Thyroid gland (tissue), 4 donors: Measurements from ENCODE around the gene TFDP2. TPM values are rescaled to one million over a fixed set of nuclear protein-coding genes. Genes with fewer than 3 reads are reported as not detected.

ENCODE experiments used
- DNase-seq, 2 donors: peaks; one replicate each; pipeline ENCODE4 v3.0.0-alpha.2; 2019
- H3K27ac ChIP-seq, 3 donors: fragments of 200-600 bp; sonication (generic); 1 replicate in 2 of 3; 2 replicates in 1 of 3; pipeline ENCODE4 v1.5.1; 2016 to 2019; ENCODE audit warnings: mild to moderate bottlenecking in 1 of 3, moderate library complexity in 1 of 3
- H3K27me3 ChIP-seq: fragments of 200-600 bp; sonication (generic); one replicate; pipeline ENCODE4 v1.5.1; 2019
- H3K36me3 ChIP-seq, 2 donors: fragments of 200-600 bp; sonication (generic); one replicate each; pipeline ENCODE4 v1.5.1; 2016 to 2019
- H3K4me1 ChIP-seq, 2 donors: fragments of 200-600 bp; sonication (generic); one replicate each; pipeline ENCODE4 v1.5.1; 2017 to 2019
- H3K4me3 ChIP-seq, 3 donors: fragments of 200-600 bp; sonication (generic); replicated peaks in 1 of 3; 1 replicate in 2 of 3; 2 replicates in 1 of 3; pipeline ENCODE4 v1.5.1; 2016; ENCODE audit warnings: mild to moderate bottlenecking in 1 of 3
- H3K9me3 ChIP-seq: fragments of 200-600 bp; sonication (generic); one replicate; pipeline ENCODE4 v1.5.1; 2017
- CTCF ChIP-seq, 6 experiments: fragments of 200-600 bp in 3 of 6; fragments of 450-650 bp in 3 of 6; sonication (generic) in 3 of 6; IDR thresholded peaks; one replicate each; pipeline ENCODE4 v1.5.1; 2016 to 2019; ENCODE audit warnings: antibody characterized with exemption in 6 of 6, mild to moderate bottlenecking in 2 of 6, inconsistent platforms in 1 of 6, moderate library complexity in 1 of 6
- POLR2A ChIP-seq, 2 donors: fragments of 450-650 bp; IDR thresholded peaks; one replicate each; pipeline ENCODE4 v1.6.1; 2017; ENCODE audit warnings: antibody characterized with exemption in 2 of 2, mild to moderate bottlenecking in 2 of 2, moderate library complexity in 1 of 2
- WGBS, 2 donors: methylation state at CpG; one replicate each; pipeline ENCODE4 v1.1.5; 2017; 5-methylcytosine and 5-hydroxymethylcytosine counted together
- intact Hi-C: fragments of 100-400 bp; cut with DNase I; formaldehyde crosslinking; loops from one replicate; pipeline ENCODE4 v1.15.1; 2023
- total RNA-seq, 4 donors: library from RNA; depleted of rRNA; stranded (reverse); fragments of >200 nt; gene quantifications; one replicate each; pipeline ENCODE4 v1.2.3, GENCODE V29; 2016

TFDP2 gene
- total RNA-seq, 4 donors from 2014 or later: 67.7 to 174 (median 122) TPM

GRCh38 chr3:141950572-141951493 lies 198.5 kb downstream of the TFDP2 start:
- Histone ChIP-seq H3K4me1 (peaks cover 0 to 11% of the 10 kb centered on the region in 2 donors), H3K9me3 (no peaks in the 10 kb centered on the region), H3K36me3 (peaks cover 0 to 4% of the 10 kb centered on the region in 2 donors), H3K27ac (no peak overlapping the region), H3K4me3 (no peak overlapping the region), H3K27me3 (no peaks in the 10 kb centered on the region)
- no peak for DNase-seq
- 81 to 83% methylated on average over 4 of the region's 4 CpGs for WGBS, 2 donors
- TF ChIP-seq POLR2A (IDR thresholded peaks at IDR 0.05) (no peak), CTCF (IDR thresholded peaks at IDR 0.05) (no peak)
- intact Hi-C loops: no loop called here

GRCh38 chr3:141949972-141950371 lies 199.4 kb downstream of the TFDP2 start:
- TF ChIP-seq POLR2A (IDR thresholded peaks at IDR 0.05): no peak
- no peak for TF ChIP-seq CTCF (IDR thresholded peaks at IDR 0.05)
- Histone ChIP-seq H3K9me3 (no peaks in the 10 kb centered on the region), H3K27me3 (no peaks in the 10 kb centered on the region), H3K4me3 (no peak overlapping the region), H3K27ac (no peak overlapping the region), H3K36me3 (peaks cover 0 to 4% of the 10 kb centered on the region in 2 donors), H3K4me1 (peaks cover 0 to 11% of the 10 kb centered on the region in 2 donors)
- intact Hi-C loops: no loop called here
- no peak for DNase-seq
- 98 to 99% methylated on average over 6 of the region's 6 CpGs for WGBS, 2 donors

- intact Hi-C loops: no loop called here
- Histone ChIP-seq H3K9me3 (no peaks in the 10 kb centered on the region), H3K36me3 (peaks cover 0 to 4% of the 10 kb centered on the region in 2 donors), H3K27me3 (no peaks in the 10 kb centered on the region), H3K27ac (no peak overlapping the region), H3K4me3 (no peak overlapping the region), H3K4me1 (peaks cover 0 to 11% of the 10 kb centered on the region in 2 donors)
- DNase-seq: no peak
- 76 to 96% methylated on average over 2 to 10 of the region's 10 CpGs for WGBS, 2 donors
- TF ChIP-seq POLR2A (IDR thresholded peaks at IDR 0.05): no peak
- TF ChIP-seq CTCF (IDR thresholded peaks at IDR 0.05): no peak
Measured at GRCh38 chr3:141949399-141949798, 199.9 kb downstream of the TFDP2 start.

GRCh38 chr3:141945726-141946485 lies 203.4 kb downstream of the TFDP2 start:
- intact Hi-C loops: no loop called here
- H3K27me3 ChIP-seq: no peaks in the 10 kb centered on the region
- no peak overlapping the region for H3K4me3 ChIP-seq
- no peaks in the 10 kb centered on the region for H3K36me3 ChIP-seq
- no peak overlapping the region for H3K27ac ChIP-seq
- 89 to 91% methylated on average over 16 of the region's 16 CpGs for WGBS, 2 donors
- H3K9me3 ChIP-seq: no peaks in the 10 kb centered on the region
- H3K4me1 ChIP-seq: peaks cover under 1 to 2% of the 10 kb centered on the region in 2 donors
- DNase-seq: no peak
- no peak for TF ChIP-seq POLR2A (IDR thresholded peaks at IDR 0.05)
- no peak for TF ChIP-seq CTCF (IDR thresholded peaks at IDR 0.05)
